CD14-positive monocyte (primary cell): Measurements from ENCODE around the gene PTPN13. TPM values are rescaled to one million over a fixed set of nuclear protein-coding genes. Genes with fewer than 3 reads are reported as not detected.

Experiments
- DNase-seq, 3 donors: peaks; one replicate each; pipeline ENCODE4 v3.0.0-alpha.2; 2011 to 2022
- H2AFZ ChIP-seq: 2 replicates; pipeline ENCODE4 v1.6.0; 2012; ENCODE audit warnings: mild to moderate bottlenecking, low read depth, low read length, inconsistent platforms; ENCODE audit not compliant: insufficient read depth, poor library complexity, severe bottlenecking
- H3K27ac ChIP-seq, 2 donors: 1 replicate in 1 of 2; 2 replicates in 1 of 2; pipeline ENCODE4 v1.5.1; 2012 to 2013; ENCODE audit warnings: low read length in 2 of 2, control low read depth in 1 of 2, inconsistent platforms in 1 of 2, low read depth in 1 of 2, mild to moderate bottlenecking in 1 of 2
- H3K27me3 ChIP-seq, 2 donors: one replicate each; pipeline versions ENCODE4 v1.6.0 to v1.6.1; 2011 to 2013; ENCODE audit warnings: low read length in 2 of 2; ENCODE audit not compliant: control insufficient read depth in 2 of 2, insufficient read depth in 2 of 2
- H3K36me3 ChIP-seq, 2 donors: replicated peaks in 1 of 2; 1 replicate in 1 of 2; 2 replicates in 1 of 2; pipeline versions ENCODE4 v1.5.1 to v1.6.1; 2012 to 2013; ENCODE audit warnings: low read length in 2 of 2, control low read depth in 1 of 2, inconsistent platforms in 1 of 2, mild to moderate bottlenecking in 1 of 2; ENCODE audit not compliant: insufficient read depth in 2 of 2, control insufficient read depth in 1 of 2
- H3K4me1 ChIP-seq, 2 donors: 1 replicate in 1 of 2; 2 replicates in 1 of 2; pipeline versions ENCODE4 v1.5.1 to v1.6.1; 2012 to 2013; ENCODE audit warnings: low read length in 2 of 2, control low read depth in 1 of 2, inconsistent platforms in 1 of 2, mild to moderate bottlenecking in 1 of 2, moderate library complexity in 1 of 2; ENCODE audit not compliant: insufficient read depth in 2 of 2, control insufficient read depth in 1 of 2
- H3K4me2 ChIP-seq: replicated peaks from 2 replicates; pipeline ENCODE3; 2012; ENCODE audit warnings: low read length, moderate library complexity, mild to moderate bottlenecking; ENCODE audit not compliant: poor library complexity, severe bottlenecking; ENCODE audit errors: extremely low read depth
- H3K4me3 ChIP-seq, 3 experiments: fragments of 200-600 bp in 1 of 3; sonication (generic) in 1 of 3; replicated peaks in 1 of 3; 1 replicate in 2 of 3; 2 replicates in 1 of 3; pipeline ENCODE4 v1.5.1; 2011 to 2013; ENCODE audit warnings: low read length in 3 of 3, mild to moderate bottlenecking in 3 of 3, control low read depth in 2 of 3, low read depth in 2 of 3, inconsistent platforms in 1 of 3, moderate library complexity in 1 of 3
- H3K79me2 ChIP-seq: 2 replicates; pipeline ENCODE4 v1.6.0; 2012; ENCODE audit warnings: mild to moderate bottlenecking, control low read depth, inconsistent platforms, low read length, moderate library complexity; ENCODE audit not compliant: insufficient read depth
- H3K9ac ChIP-seq: 2 replicates; pipeline ENCODE4 v1.6.0; 2017; ENCODE audit warnings: low read length, mild to moderate bottlenecking; ENCODE audit not compliant: insufficient read depth, poor library complexity, severe bottlenecking
- H3K9me3 ChIP-seq, 2 donors: replicated peaks in 1 of 2; 1 replicate in 1 of 2; 2 replicates in 1 of 2; pipeline versions ENCODE4 v1.5.1 to v1.6.1; 2012 to 2013; ENCODE audit warnings: low read length in 2 of 2, control low read depth in 1 of 2; ENCODE audit not compliant: control insufficient read depth in 1 of 2, insufficient read depth in 1 of 2
- H4K20me1 ChIP-seq: 2 replicates; pipeline ENCODE4 v1.6.0; 2012; ENCODE audit warnings: mild to moderate bottlenecking, low read length, control low read depth, moderate library complexity; ENCODE audit not compliant: insufficient read depth
- H3K27ac Mint-ChIP-seq, 7 donors: one replicate each; pipeline ENCODE4 v1.8.0; 2020; ENCODE audit warnings: mild to moderate bottlenecking in 7 of 7, mixed read lengths in 7 of 7, moderate library complexity in 6 of 7, inconsistent platforms in 2 of 7
- H3K27me3 Mint-ChIP-seq, 3 donors: one replicate each; pipeline ENCODE4 v1.8.0; 2021 to 2022; ENCODE audit warnings: low read depth in 3 of 3, mild to moderate bottlenecking in 3 of 3, mixed read lengths in 3 of 3, moderate library complexity in 3 of 3, inconsistent platforms in 1 of 3
- H3K36me3 Mint-ChIP-seq, 2 donors: one replicate each; pipeline ENCODE4 v1.8.0; 2020; ENCODE audit warnings: mixed read lengths in 2 of 2, inconsistent platforms in 1 of 2, mild to moderate bottlenecking in 1 of 2
- H3K4me1 Mint-ChIP-seq: one replicate; pipeline ENCODE4 v1.8.0; 2020; ENCODE audit warnings: mild to moderate bottlenecking, mixed read lengths
- H3K4me3 Mint-ChIP-seq, 2 donors: one replicate each; pipeline ENCODE4 v1.8.0; 2020; ENCODE audit warnings: mild to moderate bottlenecking in 2 of 2, mixed read lengths in 2 of 2, moderate library complexity in 1 of 2
- H3K9me3 Mint-ChIP-seq, 7 donors: one replicate each; pipeline ENCODE4 v1.8.0; 2020 to 2022; ENCODE audit warnings: mixed read lengths in 7 of 7, mild to moderate bottlenecking in 6 of 7, moderate library complexity in 6 of 7, inconsistent platforms in 2 of 7
- CTCF ChIP-seq: fragments of 200-600 bp; IDR thresholded peaks from one replicate; pipeline ENCODE4 v1.8.0; 2022; ENCODE audit warnings: antibody characterized with exemption, mild to moderate bottlenecking
- WGBS: methylation state at CpG from one replicate; pipeline ENCODE4 v1.1.5; 2013; ENCODE audit warnings: missing lambda C conversion rate; ENCODE audit not compliant: insufficient coverage; 5-methylcytosine and 5-hydroxymethylcytosine counted together
- intact Hi-C, 2 donors: fragments of 100-400 bp; cut with micrococcal nuclease; formaldehyde crosslinking; loops; one replicate each; pipeline versions ENCODE4 v1.15.0 to v1.15.1; 2023
- polyA plus RNA-seq, 3 donors: library from polyadenylated mRNA; depleted of rRNA in 1 of 3; unstranded in 2 of 3; stranded (reverse) in 1 of 3; fragments of 300-500 nt in 2 of 3; fragments of >200 nt in 1 of 3; fragmentation: Illumina TruSeq in 2 of 3; gene quantifications; 1 replicate in 2 of 3; 2 replicates in 1 of 3; pipeline ENCODE4 v1.2.3, GENCODE V29; 2012 to 2021

The PTPN13 gene
- polyA plus RNA-seq, 3 donors, result 0.04 to 1.0 (median 0.35) TPM

- no peak overlapping the region for H3K27ac Mint-ChIP-seq
- intact Hi-C loops, result no loop called here
- TF ChIP-seq CTCF, result no peak
These were observed 85.3 kb downstream of the PTPN13 start for GRCh38 chr4:86679441-86679840.

GRCh38 chr4:86683167-86683566 is 89.1 kb downstream of the PTPN13 start:
- TF ChIP-seq CTCF, result no peak
- H3K4me1 Mint-ChIP-seq, result no peaks in the 10 kb centered on the region
- no peaks in the 10 kb centered on the region for H3K79me2 ChIP-seq
- no peaks in the 10 kb centered on the region for H3K4me1 ChIP-seq
- H3K27me3 Mint-ChIP-seq, result peaks cover 0 to 2% (median 0%) of the 10 kb centered on the region in 3 donors
- intact Hi-C loops, result no loop called here
- no peak overlapping the region for H3K27ac ChIP-seq
- WGBS, result 89% methylated on average over 2 of the region's 2 CpGs
- no peak overlapping the region for H3K4me2 ChIP-seq
- H2AFZ ChIP-seq, result no peak overlapping the region
- no peaks in the 10 kb centered on the region for H3K9me3 ChIP-seq
- no peaks in the 10 kb centered on the region for H3K36me3 Mint-ChIP-seq
- no peak for DNase-seq
- no peak overlapping the region for H3K4me3 ChIP-seq
- no peaks in the 10 kb centered on the region for H3K36me3 ChIP-seq
- H3K27ac Mint-ChIP-seq, result no peak overlapping the region
- no peak overlapping the region for H3K4me3 Mint-ChIP-seq
- no peak overlapping the region for H3K9ac ChIP-seq
- no peaks in the 10 kb centered on the region for H3K9me3 Mint-ChIP-seq
- no peaks in the 10 kb centered on the region for H3K27me3 ChIP-seq
- no peaks in the 10 kb centered on the region for H4K20me1 ChIP-seq

More at GRCh38 chr4:86679441-86679840, 85.3 kb downstream of the PTPN13 start:
- Histone ChIP-seq H3K4me2 (no peak overlapping the region), H3K4me3 (no peak overlapping the region), H3K4me1 (no peaks in the 10 kb centered on the region), H3K36me3 (no peaks in the 10 kb centered on the region), H2AFZ (no peak overlapping the region), H3K27me3 (no peaks in the 10 kb centered on the region), H4K20me1 (no peaks in the 10 kb centered on the region), H3K27ac (no peak overlapping the region), H3K79me2 (no peaks in the 10 kb centered on the region), H3K9ac (no peak overlapping the region), H3K9me3 (no peaks in the 10 kb centered on the region)
- no CpG with 5 or more reads among the region's 2 CpGs for WGBS
- H3K9me3 Mint-ChIP-seq, result peaks cover 0 to 5% (median 0%) of the 10 kb centered on the region in 7 donors
- no peak for DNase-seq
- H3K27me3 Mint-ChIP-seq, result peaks cover 0 to 2% (median 0%) of the 10 kb centered on the region in 3 donors
- H3K4me3 Mint-ChIP-seq, result no peak overlapping the region
- no peaks in the 10 kb centered on the region for H3K4me1 Mint-ChIP-seq
- H3K36me3 Mint-ChIP-seq, result no peaks in the 10 kb centered on the region
